SU-DHL-6 (cell line): ENCODE data around the gene HORMAD1.

Source experiments
- H2AFZ ChIP-seq: fragments of 200-600 bp; sonication (generic); 2 replicates; pipeline ENCODE4 v1.6.1; 2014; ENCODE audit warnings: low read depth, mild to moderate bottlenecking, moderate library complexity, mixed read lengths, antibody characterized with exemption, low read length; ENCODE audit not compliant: severe bottlenecking
- H3F3A ChIP-seq: fragments of 200-600 bp; shearing (Covaris generic); 2 replicates; pipeline ENCODE4 v1.6.0; 2016; ENCODE audit warnings: antibody characterized with exemption, mild to moderate bottlenecking; ENCODE audit not compliant: insufficient read depth
- H3K27ac ChIP-seq: fragments of 200-600 bp; sonication (generic); 2 replicates; pipeline ENCODE4 v1.5.1; 2016; ENCODE audit warnings: low read depth, mild to moderate bottlenecking, low read length, moderate library complexity, mixed read lengths
- H3K27me3 ChIP-seq: fragments of 200-600 bp; sonication (generic), shearing (Covaris generic); 2 replicates; pipeline ENCODE4 v1.6.0; 2014; ENCODE audit warnings: mild to moderate bottlenecking, low read length
- H3K36me3 ChIP-seq: fragments of 200-600 bp; sonication (generic); 2 replicates; pipeline ENCODE4 v1.6.1; 2014; ENCODE audit warnings: mild to moderate bottlenecking, low read length, mixed read lengths
- H3K4me2 ChIP-seq: fragments of 300-600, 200-600 bp; shearing (Covaris generic), sonication (generic); 2 replicates; pipeline ENCODE4 v1.6.0; 2014; ENCODE audit warnings: low read length, low read depth, mild to moderate bottlenecking; ENCODE audit not compliant: poor library complexity, severe bottlenecking
- H3K4me3 ChIP-seq: fragments of 200-600 bp; sonication (generic); 2 replicates; pipeline ENCODE4 v1.5.1; 2014; ENCODE audit warnings: antibody characterized with exemption, low read length, mild to moderate bottlenecking, mixed read lengths; ENCODE audit not compliant: insufficient read depth, poor library complexity, severe bottlenecking
- H3K79me2 ChIP-seq: fragments of 200-600 bp; sonication (generic); 2 replicates; pipeline ENCODE4 v1.6.1; 2014; ENCODE audit warnings: mild to moderate bottlenecking, low read length, moderate library complexity; ENCODE audit not compliant: insufficient read depth
- H3K9ac ChIP-seq: fragments of 200-600 bp; sonication (generic); 2 replicates; pipeline ENCODE4 v1.7.0; 2014; ENCODE audit warnings: mild to moderate bottlenecking, low read length
- H3K9me2 ChIP-seq: fragments of 200-600 bp; sonication (generic); replicated peaks from 2 replicates; pipeline ENCODE4 v1.6.1; 2014; ENCODE audit warnings: low read length; ENCODE audit not compliant: insufficient read depth
- H3K9me3 ChIP-seq: fragments of 200-600 bp; sonication (generic); 2 replicates; pipeline ENCODE4 v1.6.1; 2014; ENCODE audit warnings: low read length, mixed read lengths; ENCODE audit not compliant: insufficient read depth
- H4K20me1 ChIP-seq: fragments of 200-600 bp; sonication (generic); 2 replicates; pipeline ENCODE4 v1.6.1; 2014; ENCODE audit warnings: low read depth, mild to moderate bottlenecking, antibody characterized with exemption, low read length, moderate library complexity, mixed read lengths
- CTCF ChIP-seq: fragments of 200-600 bp; sonication (generic); IDR thresholded peaks from one replicate; pipeline ENCODE4 v1.5.1; 2017; ENCODE audit warnings: antibody characterized with exemption, mild to moderate bottlenecking, low read length, moderate library complexity; ENCODE audit not compliant: insufficient read depth, poor library complexity, severe bottlenecking
- EZH2phosphoT487 ChIP-seq: fragments of 200-600 bp; sonication (generic), shearing (Covaris generic); conservative IDR thresholded peaks from 2 replicates; pipeline ENCODE4 v1.6.1; 2018; ENCODE audit warnings: mild to moderate bottlenecking, antibody characterized with exemption, low read length, moderate library complexity, mixed read lengths

HORMAD1 gene

GRCh38 chr1:150749720-150750311 lies 29.1 kb upstream of the HORMAD1 start:
- H3F3A ChIP-seq: peaks cover 4% of the 10 kb centered on the region; the same call in 1 of the 2 replicates
- H3K36me3 ChIP-seq: peaks cover 30% of the 10 kb centered on the region

GRCh38 chr1:150748878-150749719 lies 28.4 kb upstream of the HORMAD1 start:
- Histone ChIP-seq H3K9me2 (no peaks in the 10 kb centered on the region), H3K79me2 (no peaks in the 10 kb centered on the region), H3K9me3 (no peaks in the 10 kb centered on the region), H3K27ac (no peak overlapping the region), H3K9ac (no peak overlapping the region), H4K20me1 (no peaks in the 10 kb centered on the region), H3K4me3 (no peak overlapping the region), H3K36me3 (peaks cover 32% of the 10 kb centered on the region), H3F3A (peaks cover 7% of the 10 kb centered on the region; the same call in 1 of the 2 replicates), H2AFZ (no peak overlapping the region), H3K27me3 (no peaks in the 10 kb centered on the region), H3K4me2 (no peak overlapping the region)
- TF ChIP-seq CTCF (no peak), EZH2phosphoT487 (no peak)

More at GRCh38 chr1:150749720-150750311, 29.1 kb upstream of the HORMAD1 start:
- no peak overlapping the region for H2AFZ ChIP-seq
- no peaks in the 10 kb centered on the region for H3K79me2 ChIP-seq
- H3K4me3 ChIP-seq: no peak overlapping the region
- no peaks in the 10 kb centered on the region for H3K9me2 ChIP-seq
- H3K27me3 ChIP-seq: no peaks in the 10 kb centered on the region
- no peaks in the 10 kb centered on the region for H3K9me3 ChIP-seq
- H3K9ac ChIP-seq: no peak overlapping the region
- no peak overlapping the region for H3K27ac ChIP-seq
- no peak overlapping the region for H3K4me2 ChIP-seq
- no peaks in the 10 kb centered on the region for H4K20me1 ChIP-seq
- TF ChIP-seq EZH2phosphoT487: no peak
- no peak for TF ChIP-seq CTCF

GRCh38 chr1:150730130-150730721 lies 9.5 kb upstream of the HORMAD1 start:
- TF ChIP-seq CTCF (no peak), EZH2phosphoT487 (no peak)
- H3K9me2 ChIP-seq: no peaks in the 10 kb centered on the region

More at GRCh38 chr1:150730130-150730721, 9.5 kb upstream of the HORMAD1 start:
- Histone ChIP-seq H3K36me3 (peaks cover 10% of the 10 kb centered on the region; the same call in 1 of the 2 replicates), H3K79me2 (no peaks in the 10 kb centered on the region), H3K4me2 (no peak overlapping the region), H3K27me3 (no peaks in the 10 kb centered on the region), H4K20me1 (no peaks in the 10 kb centered on the region), H3K27ac (no peak overlapping the region), H2AFZ (no peak overlapping the region), H3K9ac (no peak overlapping the region), H3F3A (peaks cover 13% of the 10 kb centered on the region; the same call in 1 of the 2 replicates), H3K9me3 (no peaks in the 10 kb centered on the region), H3K4me3 (no peak overlapping the region)
